Testis (tissue), 2 donors: ENCODE results near the gene RNF38.

ENCODE experiments used
- CTCF ChIP-seq, 3 experiments: fragments of 450-650 bp in 2 of 3; fragments of 200-600 bp in 1 of 3; sonication (generic) in 1 of 3; IDR thresholded peaks; one replicate each; pipeline ENCODE4 v1.5.1; 2016 to 2019; ENCODE audit warnings: antibody characterized with exemption in 3 of 3, mild to moderate bottlenecking in 2 of 3, moderate library complexity in 1 of 3
- POLR2A ChIP-seq: fragments of 450-650 bp; IDR thresholded peaks from one replicate; pipeline ENCODE4 v1.6.1; 2017; ENCODE audit warnings: antibody characterized with exemption, mild to moderate bottlenecking, moderate library complexity

GRCh38 chr9:36337865-36338264 is 62.2 kb downstream of the RNF38 start:
- TF ChIP-seq CTCF (IDR thresholded peaks at IDR 0.05) (no peak), POLR2A (no peak)
